Measurements from ENCODE around the gene UBE2C. TPM values are rescaled to one million over a fixed set of nuclear protein-coding genes. Genes with fewer than 3 reads are reported as not detected.
"Not testable (repeated sequence)": the region's sequence is repeated elsewhere in the genome, so short reads cannot be mapped to it uniquely, and the experiment has no call there.

UBE2C gene
- total RNA-seq (100 to 1,000 TPM; 124 to 130 TPM), polyA plus RNA-seq (not detected)

DNA sequence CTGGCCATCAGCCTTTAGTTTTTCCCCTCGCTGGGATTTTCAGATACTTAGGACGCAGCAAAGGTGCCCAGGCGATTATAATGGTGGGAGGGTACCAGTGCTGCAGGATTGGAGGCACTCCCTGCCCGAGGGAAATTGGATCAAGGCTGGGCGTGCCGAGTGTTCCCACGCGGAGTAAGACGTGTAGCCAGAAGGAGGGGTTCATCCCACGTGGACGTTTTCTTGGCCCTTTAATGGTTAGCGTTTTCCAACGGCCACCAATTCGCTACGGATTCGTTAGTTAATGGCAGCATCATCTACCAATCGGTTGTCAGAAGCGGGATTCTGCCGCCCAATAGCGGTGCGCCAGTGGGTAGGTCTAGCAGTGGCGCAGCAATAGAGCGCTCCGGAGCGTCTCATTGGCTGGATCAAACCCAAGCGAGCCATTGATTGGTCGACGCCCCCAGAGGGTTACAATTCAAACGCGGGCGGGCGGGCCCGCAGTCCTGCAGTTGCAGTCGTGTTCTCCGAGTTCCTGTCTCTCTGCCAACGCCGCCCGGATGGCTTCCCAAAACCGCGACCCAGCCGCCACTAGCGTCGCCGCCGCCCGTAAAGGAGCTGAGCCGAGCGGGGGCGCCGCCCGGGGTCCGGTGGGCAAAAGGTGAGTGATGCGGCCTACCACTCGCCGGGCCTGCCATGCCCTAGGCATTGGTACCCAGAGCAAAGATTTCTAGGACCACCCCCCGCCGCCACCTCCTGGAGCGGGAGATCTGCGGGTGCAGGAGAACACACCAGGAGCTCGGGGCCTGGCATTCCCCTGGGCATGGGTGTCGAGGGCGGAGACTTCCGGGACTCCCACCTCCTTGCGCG, at the start of gene UBE2C:
Gene UBE2C (plus strand): TSS at position 488 of the 849 bp plus-strand sequence. CDS start 52 bp downstream, at position 540.
- Histone ChIP-seq H3K36me3 (ENCODE audit: insufficient read depth, low read length) (peaks cover 18% of the 10 kb centered on the region), H3K4me3 (ENCODE audit: low read length) (peak within 1 kb of the TSS; percentile 80), H3K9me3 (ENCODE audit: low read length) (no peaks in the 10 kb centered on the region), H3K4me1 (ENCODE audit: insufficient read depth, low read length) (peaks cover 4% of the 10 kb centered on the region), H3K27ac (ENCODE audit: low read depth, low read length) (no peak within 1 kb of the TSS), H3K27me3 (ENCODE audit: insufficient read depth, low read length, poor library complexity, severe bottlenecking) (no peaks in the 10 kb centered on the region)
- CTCF ChIA-PET, result interaction anchor here (1.4 to 1.6 kb wide), 2 partner anchors 11 to 13 kb away, joined by 5 to 6 read pairs; no protein-coding TSS in a partner anchor
- peak within 1 kb of the TSS; percentile 60 to 91 (median 73) for H3K27ac Mint-ChIP-seq
- peaks cover 0 to 36% (median 2%) of the 10 kb centered on the region in 3 donors for H3K36me3 Mint-ChIP-seq
- peaks cover 0 to 3% of the 10 kb centered on the region in 2 donors for H3K27me3 Mint-ChIP-seq
- POLR2A ChIA-PET, result no interaction called here
- peaks cover 17 to 21% (median 19%) of the 10 kb centered on the region in 3 donors for H3K4me1 Mint-ChIP-seq
- peak; percentile 88 to 95 (median 94) for DNase-seq
- no peaks in the 10 kb centered on the region for H3K9me3 Mint-ChIP-seq
- peak within 1 kb of the TSS; percentile 77 to 92 (median 85) for H3K4me3 Mint-ChIP-seq

DNA sequence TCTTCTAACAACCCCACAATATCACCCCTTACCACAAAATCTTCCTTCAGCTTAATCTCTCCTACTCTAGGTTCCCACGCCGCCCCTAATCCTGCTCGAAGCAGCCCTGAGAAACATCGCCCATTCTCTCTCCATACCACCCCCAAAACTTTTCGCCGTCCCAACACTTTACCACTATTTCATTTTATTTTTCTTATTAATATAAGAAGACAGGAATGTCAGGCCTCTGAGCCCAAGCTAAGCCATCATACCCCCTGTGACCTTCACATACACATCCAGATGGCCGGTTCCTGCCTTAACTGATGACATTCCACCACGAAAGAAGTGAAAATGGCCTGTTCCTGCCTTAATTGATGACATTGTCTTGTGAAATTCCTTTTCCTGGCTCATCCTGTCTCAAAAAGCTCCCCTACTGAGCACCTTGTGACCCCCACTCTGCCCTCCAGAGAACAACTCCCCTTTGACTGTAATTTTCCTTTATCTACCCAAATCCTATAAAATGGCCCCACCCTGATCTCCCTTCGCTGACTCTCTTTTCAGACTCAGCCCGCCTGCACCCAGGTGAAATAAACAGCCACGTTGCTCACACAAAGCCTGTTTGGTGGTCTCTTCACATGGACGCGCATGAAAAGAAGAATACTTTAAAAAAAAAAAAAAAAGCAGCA, 47.7 kb upstream of the UBE2C start:
- H3K4me3 Mint-ChIP-seq; H3K27me3 Mint-ChIP-seq; H3K27ac ChIP-seq (ENCODE audit: low read depth, low read length); CTCF ChIA-PET; H3K36me3 Mint-ChIP-seq; H3K9me3 ChIP-seq (ENCODE audit: low read length); H3K36me3 ChIP-seq (ENCODE audit: insufficient read depth, low read length); H3K9me3 Mint-ChIP-seq; H3K4me3 ChIP-seq (ENCODE audit: low read length); DNase-seq; H3K4me1 Mint-ChIP-seq; H3K27me3 ChIP-seq (ENCODE audit: insufficient read depth, low read length, poor library complexity, severe bottlenecking); POLR2A ChIA-PET; H3K4me1 ChIP-seq (ENCODE audit: insufficient read depth, low read length): not testable (repeated sequence)
- peak overlapping the region in 1 of 8 donors; percentile 29 for H3K27ac Mint-ChIP-seq

DNA sequence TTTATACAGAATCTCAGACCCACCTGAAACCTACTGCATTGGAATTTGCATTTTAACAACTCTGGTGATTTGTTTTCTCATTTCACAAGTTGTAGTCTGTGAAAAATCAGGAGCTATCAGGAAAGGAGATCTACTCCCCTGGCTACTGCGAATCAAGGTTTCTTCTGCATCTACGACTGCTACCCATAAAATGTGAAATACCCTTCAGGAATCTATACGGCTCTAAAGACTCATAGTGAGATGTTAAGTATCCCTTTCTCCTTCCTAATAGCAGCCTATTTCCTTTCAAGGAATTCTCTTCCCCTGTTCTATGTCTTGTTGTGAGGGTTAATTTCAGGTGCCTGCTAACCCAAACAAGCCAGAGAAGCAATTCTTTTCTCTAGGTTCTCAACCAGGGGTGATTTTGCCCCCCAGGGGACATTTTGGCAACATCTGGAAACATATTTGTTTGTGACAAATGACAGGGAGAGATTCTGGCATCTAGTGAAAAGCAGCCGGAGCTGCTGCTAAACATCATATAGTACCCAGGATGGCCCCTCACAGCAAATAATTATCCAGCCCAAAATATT, 47.1 kb upstream of the UBE2C start:
- ChIA-PET POLR2A (no interaction called here), CTCF (no interaction called here)
- no peaks in the 10 kb centered on the region for H3K27me3 ChIP-seq (ENCODE audit: insufficient read depth, low read length, poor library complexity, severe bottlenecking)
- no peaks in the 10 kb centered on the region for H3K9me3 ChIP-seq (ENCODE audit: low read length)
- H3K4me1 Mint-ChIP-seq, result no peaks in the 10 kb centered on the region
- H3K4me3 Mint-ChIP-seq, result no peak overlapping the region
- H3K4me3 ChIP-seq (ENCODE audit: low read length), result no peak overlapping the region
- peaks cover 4 to 8% of the 10 kb centered on the region in 2 donors for H3K27me3 Mint-ChIP-seq
- no peak overlapping the region for H3K27ac ChIP-seq (ENCODE audit: low read depth, low read length)
- no peak for DNase-seq
- no peaks in the 10 kb centered on the region for H3K36me3 ChIP-seq (ENCODE audit: insufficient read depth, low read length)
- H3K4me1 ChIP-seq (ENCODE audit: insufficient read depth, low read length), result no peaks in the 10 kb centered on the region
- peak overlapping the region in 1 of 8 donors; percentile 24 for H3K27ac Mint-ChIP-seq
- H3K36me3 Mint-ChIP-seq, result no peaks in the 10 kb centered on the region
- no peaks in the 10 kb centered on the region for H3K9me3 Mint-ChIP-seq

DNA sequence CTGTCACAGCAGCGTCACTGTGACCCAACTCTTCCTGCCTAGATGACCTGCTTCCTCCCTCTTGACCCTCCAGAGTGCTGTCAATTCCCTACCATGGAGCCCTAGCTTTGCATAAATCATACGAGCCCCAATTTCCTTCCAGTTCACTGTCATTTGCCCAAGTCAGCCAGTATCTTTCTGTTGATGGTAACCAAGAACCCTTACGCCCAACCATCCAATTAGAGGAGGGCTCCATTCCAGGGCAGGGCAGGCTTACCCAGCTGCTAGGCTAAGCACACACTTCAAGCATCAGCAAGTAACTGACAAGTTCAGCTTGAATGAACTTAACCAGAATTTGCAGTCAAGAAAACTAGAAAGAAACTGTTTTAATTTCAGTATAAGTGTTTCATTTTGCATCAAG, 46.5 kb upstream of the UBE2C start:
- Mint-ChIP-seq H3K9me3 (no peaks in the 10 kb centered on the region), H3K27ac (peak overlapping the region in 1 of 8 donors; percentile 58), H3K36me3 (no peaks in the 10 kb centered on the region), H3K4me3 (no peak overlapping the region), H3K27me3 (peaks cover 3 to 4% of the 10 kb centered on the region in 2 donors), H3K4me1 (peaks cover 2 to 3% (median 2%) of the 10 kb centered on the region in 3 donors)
- CTCF ChIA-PET, result no interaction called here
- POLR2A ChIA-PET, result no interaction called here
- H3K27ac ChIP-seq (ENCODE audit: low read depth, low read length), result no peak overlapping the region
- H3K4me1 ChIP-seq (ENCODE audit: insufficient read depth, low read length), result no peaks in the 10 kb centered on the region
- H3K4me3 ChIP-seq (ENCODE audit: low read length), result no peak overlapping the region
- H3K27me3 ChIP-seq (ENCODE audit: insufficient read depth, low read length, poor library complexity, severe bottlenecking), result no peaks in the 10 kb centered on the region
- DNase-seq, result no peak
- H3K9me3 ChIP-seq (ENCODE audit: low read length), result no peaks in the 10 kb centered on the region
- H3K36me3 ChIP-seq (ENCODE audit: insufficient read depth, low read length), result no peaks in the 10 kb centered on the region

DNA sequence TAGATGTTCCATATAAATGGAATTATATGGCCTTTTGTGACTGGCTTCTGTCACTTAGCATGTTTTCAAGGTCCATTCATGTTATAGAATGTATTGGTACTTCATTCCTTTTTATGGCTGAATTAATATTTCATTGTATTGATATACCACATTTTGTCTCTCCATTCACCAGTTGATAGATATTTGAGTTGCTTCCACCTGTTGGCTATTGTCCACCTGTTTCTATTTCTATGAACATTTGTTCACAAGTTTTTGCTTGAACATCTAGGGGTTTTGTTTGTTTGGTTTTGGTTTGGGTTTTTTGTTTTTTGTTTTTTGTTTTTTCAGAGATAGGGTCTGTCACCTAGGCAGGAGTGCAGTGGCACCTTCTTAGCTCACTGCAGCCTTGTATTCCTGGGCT, 44.0 kb upstream of the UBE2C start:
- no peak overlapping the region for H3K27ac ChIP-seq (ENCODE audit: low read depth, low read length)
- H3K27me3 Mint-ChIP-seq, result peaks cover 3% of the 10 kb centered on the region in 2 donors
- ChIA-PET CTCF (interaction anchor here (4.4 kb wide), 1 partner anchor 450 kb away, joined by 81 read pairs; no protein-coding TSS in a partner anchor), POLR2A (no interaction called here)
- no peaks in the 10 kb centered on the region for H3K36me3 Mint-ChIP-seq
- H3K4me3 ChIP-seq (ENCODE audit: low read length), result no peak overlapping the region
- no peaks in the 10 kb centered on the region for H3K9me3 ChIP-seq (ENCODE audit: low read length)
- no peaks in the 10 kb centered on the region for H3K27me3 ChIP-seq (ENCODE audit: insufficient read depth, low read length, poor library complexity, severe bottlenecking)
- H3K4me1 Mint-ChIP-seq, result peaks cover 3 to 4% (median 4%) of the 10 kb centered on the region in 3 donors
- no peak overlapping the region for H3K27ac Mint-ChIP-seq
- H3K9me3 Mint-ChIP-seq, result no peaks in the 10 kb centered on the region
- no peak for DNase-seq
- H3K4me3 Mint-ChIP-seq, result no peak overlapping the region
- H3K4me1 ChIP-seq (ENCODE audit: insufficient read depth, low read length), result no peaks in the 10 kb centered on the region
- H3K36me3 ChIP-seq (ENCODE audit: insufficient read depth, low read length), result no peaks in the 10 kb centered on the region

DNA sequence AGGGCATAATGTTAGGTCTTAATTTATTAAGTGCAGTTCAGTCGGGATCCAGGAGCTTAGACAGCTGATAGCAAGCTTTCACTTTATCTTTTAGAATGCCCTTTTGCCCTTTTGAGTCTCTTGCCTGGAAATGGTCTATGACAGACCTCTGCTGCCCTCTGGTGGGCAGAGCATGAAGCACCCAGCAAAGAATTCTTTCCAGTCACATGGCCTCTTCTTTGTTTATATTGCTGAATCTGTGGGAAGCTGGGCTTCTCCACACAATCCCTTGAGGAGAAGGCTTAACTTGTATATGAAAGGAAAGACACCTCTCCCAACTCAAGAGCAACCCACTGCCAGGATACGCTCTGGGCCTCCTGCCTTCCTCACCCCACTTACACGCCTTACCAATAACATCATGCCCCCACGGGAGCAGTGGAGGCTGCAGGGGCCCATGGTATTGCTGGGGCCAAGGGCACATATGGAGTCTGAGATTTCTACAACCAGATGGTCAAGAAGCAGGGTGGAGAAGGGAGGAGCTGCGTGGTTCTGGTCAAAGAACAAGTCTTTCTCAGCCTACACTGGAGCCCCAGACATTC, 41.2 kb upstream of the UBE2C start:
- no peaks in the 10 kb centered on the region for H3K9me3 Mint-ChIP-seq
- no peaks in the 10 kb centered on the region for H3K4me1 ChIP-seq (ENCODE audit: insufficient read depth, low read length)
- CTCF ChIA-PET, result interaction anchor here (0.6 to 4.4 kb wide), 35 partner anchors 9 to 1089 kb away, joined by 3 to 81 read pairs (median 5); partner anchors contain the start of genes DNTTIP1, EPPIN, MATN4 and SYS1
- H3K27me3 Mint-ChIP-seq, result peaks cover 14 to 20% of the 10 kb centered on the region in 2 donors
- no peaks in the 10 kb centered on the region for H3K36me3 Mint-ChIP-seq
- no peak overlapping the region for H3K4me3 ChIP-seq (ENCODE audit: low read length)
- no peak overlapping the region for H3K4me3 Mint-ChIP-seq
- H3K36me3 ChIP-seq (ENCODE audit: insufficient read depth, low read length), result no peaks in the 10 kb centered on the region
- DNase-seq, result peak; percentile 64 to 81 (median 69)
- no peaks in the 10 kb centered on the region for H3K27me3 ChIP-seq (ENCODE audit: insufficient read depth, low read length, poor library complexity, severe bottlenecking)
- peak overlapping the region in 2 of 8 donors; percentile 26 to 71 for H3K27ac Mint-ChIP-seq
- H3K4me1 Mint-ChIP-seq, result peaks cover 3 to 4% (median 4%) of the 10 kb centered on the region in 3 donors
- H3K9me3 ChIP-seq (ENCODE audit: low read length), result no peaks in the 10 kb centered on the region
- POLR2A ChIA-PET, result no interaction called here
- no peak overlapping the region for H3K27ac ChIP-seq (ENCODE audit: low read depth, low read length)

DNA sequence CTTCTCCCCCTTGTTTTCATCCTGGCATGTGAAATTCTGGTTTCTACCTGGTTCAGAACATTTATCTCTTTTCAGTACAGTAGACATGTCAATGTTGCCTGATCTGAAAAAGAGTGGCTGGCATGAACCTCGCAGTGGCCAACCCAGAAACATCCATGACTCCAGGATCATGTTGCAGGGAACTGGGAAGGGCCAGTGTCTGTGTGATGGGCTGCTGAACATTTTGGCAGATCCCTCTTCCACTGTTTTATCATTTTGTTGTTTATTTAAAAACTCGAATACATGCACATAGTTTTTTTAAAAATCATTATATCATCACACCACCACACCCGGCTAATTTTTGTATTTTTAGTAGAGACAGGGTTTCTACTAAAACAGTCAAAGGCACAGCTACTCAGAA, 39.8 kb upstream of the UBE2C start:
- CTCF ChIA-PET, result interaction anchor here (4.4 kb wide), 1 partner anchor 454 kb away, joined by 81 read pairs; no protein-coding TSS in a partner anchor
- H3K4me3 Mint-ChIP-seq, result no peak overlapping the region
- no peak overlapping the region for H3K27ac Mint-ChIP-seq
- H3K9me3 ChIP-seq (ENCODE audit: low read length), result no peaks in the 10 kb centered on the region
- no peaks in the 10 kb centered on the region for H3K27me3 ChIP-seq (ENCODE audit: insufficient read depth, low read length, poor library complexity, severe bottlenecking)
- H3K36me3 ChIP-seq (ENCODE audit: insufficient read depth, low read length), result no peaks in the 10 kb centered on the region
- no peak for DNase-seq
- H3K36me3 Mint-ChIP-seq, result no peaks in the 10 kb centered on the region
- no peaks in the 10 kb centered on the region for H3K9me3 Mint-ChIP-seq
- H3K4me1 Mint-ChIP-seq, result peaks cover 3 to 4% (median 4%) of the 10 kb centered on the region in 3 donors
- no peaks in the 10 kb centered on the region for H3K4me1 ChIP-seq (ENCODE audit: insufficient read depth, low read length)
- H3K27me3 Mint-ChIP-seq, result peaks cover 14 to 20% of the 10 kb centered on the region in 2 donors
- POLR2A ChIA-PET, result interaction anchor here (0.7 kb wide), 1 partner anchor 444 kb away, joined by 4 read pairs; no protein-coding TSS in a partner anchor
- no peak overlapping the region for H3K27ac ChIP-seq (ENCODE audit: low read depth, low read length)
- no peak overlapping the region for H3K4me3 ChIP-seq (ENCODE audit: low read length)

Data from CD8-positive, alpha-beta memory T cell (primary cell).